Amniotic epithelial cell (primary cell): ENCODE results near the gene ADK.
"Not testable (repeated sequence)": the region's sequence is repeated elsewhere in the genome, so short reads cannot be mapped to it uniquely, and the experiment has no call there.

Source experiments
- DNase-seq: peaks from one replicate; pipeline ENCODE4 v3.0.0-alpha.2; 2010; ENCODE audit warnings: low read depth

ADK gene

GRCh38 chr10:74179111-74179710 is 28.2 kb downstream of the ADK start:
- DNase-seq = no peak

DNA sequence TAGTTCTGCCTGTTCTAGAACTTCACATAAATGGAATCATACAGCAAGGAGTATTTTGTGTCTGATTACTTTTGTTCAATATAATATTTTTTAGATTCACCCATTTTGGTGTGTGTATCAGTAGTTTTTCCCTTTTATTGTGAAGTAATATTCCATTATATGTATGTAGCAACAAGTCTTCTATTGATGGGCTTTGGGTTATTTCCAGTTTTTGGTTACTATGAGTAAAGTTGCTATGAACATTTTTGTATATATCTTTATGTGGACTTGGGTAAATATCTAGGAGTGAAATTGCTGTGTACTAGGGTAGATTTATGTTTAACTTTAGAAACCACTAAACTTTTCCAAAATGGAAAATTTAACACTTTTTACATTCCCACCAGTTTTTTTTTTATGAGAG is 35.7 kb downstream of the ADK start:
- DNase-seq = no peak

GRCh38 chr10:74187237-74187636 is 36.2 kb downstream of the ADK start:
- no peak for DNase-seq

GRCh38 chr10:74188617-74189016 is 37.6 kb downstream of the ADK start:
- DNase-seq = not testable (repeated sequence)

- peak; percentile 80 for DNase-seq
These were observed 39.0 kb downstream of the ADK start for GRCh38 chr10:74189999-74190421.

GRCh38 chr10:74190494-74190893 is 39.5 kb downstream of the ADK start:
- DNase-seq = peak; percentile 9

DNA sequence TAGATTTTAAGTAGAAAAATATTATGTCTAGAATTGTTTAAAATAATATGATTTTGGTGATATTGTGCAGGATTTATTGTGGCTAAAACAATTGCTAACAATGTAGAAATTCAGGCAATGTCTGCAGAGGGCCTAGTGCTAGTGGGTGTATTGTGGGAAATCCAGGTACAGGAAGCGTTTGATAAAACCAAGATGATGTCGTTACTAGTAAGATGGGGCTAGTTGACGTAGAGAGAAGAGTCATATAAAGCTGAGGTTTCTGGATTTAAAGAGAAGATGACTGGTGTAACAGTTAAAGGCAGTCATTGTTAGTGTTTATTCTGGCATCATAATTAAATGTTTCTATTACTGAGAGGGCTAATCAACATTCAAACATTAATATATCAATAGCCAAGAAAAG is 43.5 kb downstream of the ADK start:
- peak; percentile 34 for DNase-seq

DNA sequence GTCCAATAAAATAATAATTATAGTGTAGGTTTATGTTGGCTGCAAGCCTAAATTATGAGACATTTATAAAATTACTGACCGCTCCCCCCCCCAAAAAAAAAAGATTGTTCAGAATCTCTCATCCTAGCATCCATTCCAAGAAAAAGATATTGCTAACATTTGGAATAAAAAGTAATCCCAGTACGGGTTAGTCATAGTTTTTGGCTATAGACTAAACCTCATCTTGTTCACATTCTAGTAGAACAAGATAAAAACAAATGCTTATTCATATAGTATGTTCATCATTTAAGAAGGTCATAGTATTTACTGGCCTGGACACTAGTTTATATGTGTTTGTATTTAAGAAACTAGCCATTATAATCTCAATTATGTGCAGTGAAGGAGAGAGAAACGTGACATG is 44.0 kb downstream of the ADK start:
- peak; percentile 33 for DNase-seq

GRCh38 chr10:74199315-74199714 is 48.3 kb downstream of the ADK start:
- DNase-seq = no peak

DNA sequence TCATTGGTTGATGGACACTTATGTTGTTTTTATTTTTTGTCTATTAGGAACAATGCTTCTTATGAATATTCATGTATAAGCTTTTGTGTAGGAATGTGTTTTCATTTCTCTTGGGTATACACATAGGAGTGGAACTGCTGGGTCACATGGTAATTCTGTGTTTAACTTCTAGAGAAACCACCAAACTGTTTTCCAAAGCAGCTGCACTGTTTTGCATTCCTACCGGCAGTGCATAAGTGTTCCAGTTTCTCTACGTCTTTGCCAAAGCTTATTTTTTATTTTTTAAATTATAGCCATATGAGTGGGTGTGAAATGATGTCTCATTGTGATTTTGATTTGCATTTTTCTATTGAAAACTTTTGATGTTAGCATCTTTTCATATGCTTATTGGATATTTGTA is 51.3 kb downstream of the ADK start:
- no peak for DNase-seq

- no peak for DNase-seq
These were observed 55.7 kb downstream of the ADK start for GRCh38 chr10:74206746-74207145.

DNA sequence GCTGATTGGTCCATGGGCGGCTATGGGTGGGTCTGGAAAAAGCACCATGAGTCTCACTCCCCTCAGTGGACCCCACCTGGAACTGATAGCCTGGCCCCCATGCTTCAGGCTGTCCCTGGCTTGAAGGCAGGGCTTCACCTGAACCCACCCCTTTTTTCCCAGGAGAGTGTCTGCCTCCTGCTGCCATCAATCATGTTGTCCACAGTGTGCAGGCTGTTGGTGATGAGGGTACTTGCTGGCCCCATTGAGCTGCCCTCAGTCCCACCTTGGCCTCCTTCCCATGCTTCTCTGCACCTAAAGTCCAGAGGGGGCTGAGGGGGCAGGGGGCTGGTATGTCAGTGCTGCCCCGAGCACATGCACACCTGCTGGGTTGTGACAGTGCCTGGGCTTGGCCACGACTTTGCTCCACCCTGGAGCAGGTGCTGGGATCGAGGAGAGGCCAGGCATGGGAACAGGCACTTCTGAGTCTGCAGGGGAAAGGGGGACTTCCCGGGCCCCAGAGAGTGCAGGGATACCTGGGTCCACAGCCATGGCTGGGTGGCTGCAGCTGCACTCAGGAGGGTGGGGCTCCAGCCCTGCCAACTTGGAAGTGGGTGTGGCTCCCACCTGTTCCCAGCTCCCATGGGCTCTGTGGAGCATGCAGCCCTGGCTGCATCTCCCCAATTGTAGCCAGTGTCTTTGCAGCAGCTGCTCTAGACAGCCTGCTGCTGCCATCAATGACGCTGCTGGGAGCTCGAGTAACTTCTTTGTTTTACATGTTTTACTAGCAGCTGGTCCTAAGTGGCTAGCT is 56.9 kb downstream of the ADK start:
- no peak for DNase-seq

GRCh38 chr10:74208997-74209396 is 58.0 kb downstream of the ADK start:
- no peak for DNase-seq

GRCh38 chr10:74213019-74213418 is 62.0 kb downstream of the ADK start:
- no peak for DNase-seq

GRCh38 chr10:74213571-74214162 is 62.6 kb downstream of the ADK start:
- peak; percentile 39 for DNase-seq

GRCh38 chr10:74217110-74217509 is 66.1 kb downstream of the ADK start:
- not testable (repeated sequence) for DNase-seq

DNA sequence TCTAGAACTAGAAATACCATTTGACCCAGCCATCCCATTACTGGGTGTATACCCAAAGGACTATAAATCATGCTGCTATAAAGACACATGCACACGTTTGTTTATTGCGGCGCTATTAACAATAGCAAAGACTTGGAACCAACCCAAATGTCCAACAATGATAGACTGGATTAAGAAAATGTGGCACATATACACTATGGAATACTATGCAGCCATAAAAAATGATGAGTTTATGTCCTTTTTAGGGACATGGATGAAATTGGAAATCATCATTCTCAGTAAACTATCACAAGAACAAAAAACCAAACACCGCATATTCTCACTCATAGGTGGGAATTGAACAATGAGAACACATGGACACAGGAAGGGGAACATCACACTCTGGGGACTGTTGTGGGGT is 71.4 kb downstream of the ADK start:
- DNase-seq = not testable (repeated sequence)

GRCh38 chr10:74223755-74224529 is 72.9 kb downstream of the ADK start:
- peak; percentile 69 for DNase-seq

DNA sequence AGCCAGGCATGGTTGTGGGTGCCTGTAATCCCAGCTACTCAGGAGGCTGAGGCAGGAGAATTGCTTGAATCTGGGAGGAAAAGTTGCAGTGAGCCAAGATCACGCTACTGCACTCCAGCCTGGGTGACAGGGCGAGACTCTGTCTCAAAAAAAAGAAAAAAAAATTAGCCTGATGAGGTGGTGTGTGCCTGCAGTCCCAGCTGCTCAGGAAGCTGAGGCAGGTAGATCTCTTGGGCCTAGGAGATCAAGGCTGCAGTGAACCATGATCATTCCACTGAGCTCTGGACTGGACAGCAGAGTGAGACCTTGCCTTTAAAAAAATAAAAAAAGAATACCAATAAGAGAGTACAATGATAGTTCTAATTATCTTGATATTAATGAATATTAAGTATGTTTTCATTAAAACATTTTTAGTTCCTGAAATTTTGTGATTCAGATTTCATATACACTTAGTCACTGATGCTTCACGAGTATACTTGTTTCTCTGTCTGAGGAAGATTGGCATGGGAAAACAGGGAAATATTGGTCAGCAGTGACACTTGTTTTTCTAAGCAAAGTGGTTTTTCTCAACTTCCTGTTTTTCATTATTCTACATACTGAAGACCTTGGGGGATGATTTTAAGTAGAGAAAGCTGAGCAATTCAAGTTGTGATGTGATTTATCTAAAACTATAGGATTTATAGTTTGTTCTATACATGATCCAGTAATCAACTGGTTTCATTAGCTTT is 76.8 kb downstream of the ADK start:
- peak; percentile 88 for DNase-seq

GRCh38 chr10:74231375-74231774 is 80.4 kb downstream of the ADK start:
- DNase-seq = peak; percentile 71

DNA sequence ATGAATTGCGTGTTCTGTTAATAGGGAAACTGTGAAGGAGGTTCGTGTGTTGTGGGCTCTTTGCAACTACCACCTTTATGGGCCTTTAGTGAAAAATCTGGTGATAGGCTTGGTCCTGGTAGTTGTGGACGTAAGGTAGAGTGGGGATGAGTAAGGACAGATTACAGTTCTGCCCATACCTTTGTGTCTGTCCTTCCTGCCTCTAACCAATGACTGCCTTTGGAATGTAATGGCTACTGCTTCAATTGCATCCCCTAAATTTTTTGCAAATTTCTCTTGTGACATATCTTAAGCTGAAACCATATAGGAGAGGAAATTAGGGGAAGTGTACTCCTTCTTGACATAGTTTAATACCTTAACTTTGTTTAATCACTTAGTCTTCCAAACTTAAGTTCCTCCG is 82.3 kb downstream of the ADK start:
- DNase-seq = no peak

DNA sequence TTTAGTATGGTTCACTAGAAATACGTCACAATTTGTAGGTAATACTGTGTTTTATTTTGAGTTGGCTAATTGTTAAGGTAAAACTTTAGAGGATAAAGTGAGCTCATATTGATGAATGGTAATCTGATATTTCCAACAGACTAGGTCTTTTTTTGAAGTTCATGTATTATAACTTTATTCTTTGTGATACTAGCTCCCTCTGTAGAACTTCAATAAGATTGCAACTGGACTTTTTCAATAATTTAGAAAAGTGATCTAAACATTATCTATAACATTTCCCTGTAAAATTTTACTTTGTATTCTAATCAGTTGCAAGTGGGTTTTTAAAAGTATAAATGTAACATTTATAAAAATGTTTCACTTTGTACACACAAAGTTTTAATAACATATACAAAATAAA is 83.5 kb downstream of the ADK start:
- no peak for DNase-seq
